ENCODE results near the gene GTF3C2.

DNA sequence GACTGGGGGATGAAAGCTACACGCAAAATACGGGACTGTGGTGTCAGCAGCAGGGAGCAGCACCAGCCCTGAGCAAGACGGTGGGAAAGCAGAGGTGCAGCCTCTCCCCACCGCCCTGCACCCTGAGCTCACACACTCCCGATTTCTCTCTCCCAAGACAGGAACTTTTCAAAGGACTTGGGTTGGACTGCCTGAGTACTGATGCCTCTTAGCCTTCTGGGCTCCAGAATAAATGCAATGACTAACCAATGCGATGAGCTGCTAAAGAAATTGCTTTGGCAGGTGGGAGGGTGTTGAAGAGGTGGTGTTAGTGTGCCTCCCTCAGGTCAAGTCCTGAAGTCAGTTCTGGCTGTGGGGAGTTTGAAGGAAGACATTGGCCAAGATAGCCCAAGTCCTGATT lies 64.7 kb downstream of the GTF3C2 start:
- TF ChIP-seq, protein P1, sequence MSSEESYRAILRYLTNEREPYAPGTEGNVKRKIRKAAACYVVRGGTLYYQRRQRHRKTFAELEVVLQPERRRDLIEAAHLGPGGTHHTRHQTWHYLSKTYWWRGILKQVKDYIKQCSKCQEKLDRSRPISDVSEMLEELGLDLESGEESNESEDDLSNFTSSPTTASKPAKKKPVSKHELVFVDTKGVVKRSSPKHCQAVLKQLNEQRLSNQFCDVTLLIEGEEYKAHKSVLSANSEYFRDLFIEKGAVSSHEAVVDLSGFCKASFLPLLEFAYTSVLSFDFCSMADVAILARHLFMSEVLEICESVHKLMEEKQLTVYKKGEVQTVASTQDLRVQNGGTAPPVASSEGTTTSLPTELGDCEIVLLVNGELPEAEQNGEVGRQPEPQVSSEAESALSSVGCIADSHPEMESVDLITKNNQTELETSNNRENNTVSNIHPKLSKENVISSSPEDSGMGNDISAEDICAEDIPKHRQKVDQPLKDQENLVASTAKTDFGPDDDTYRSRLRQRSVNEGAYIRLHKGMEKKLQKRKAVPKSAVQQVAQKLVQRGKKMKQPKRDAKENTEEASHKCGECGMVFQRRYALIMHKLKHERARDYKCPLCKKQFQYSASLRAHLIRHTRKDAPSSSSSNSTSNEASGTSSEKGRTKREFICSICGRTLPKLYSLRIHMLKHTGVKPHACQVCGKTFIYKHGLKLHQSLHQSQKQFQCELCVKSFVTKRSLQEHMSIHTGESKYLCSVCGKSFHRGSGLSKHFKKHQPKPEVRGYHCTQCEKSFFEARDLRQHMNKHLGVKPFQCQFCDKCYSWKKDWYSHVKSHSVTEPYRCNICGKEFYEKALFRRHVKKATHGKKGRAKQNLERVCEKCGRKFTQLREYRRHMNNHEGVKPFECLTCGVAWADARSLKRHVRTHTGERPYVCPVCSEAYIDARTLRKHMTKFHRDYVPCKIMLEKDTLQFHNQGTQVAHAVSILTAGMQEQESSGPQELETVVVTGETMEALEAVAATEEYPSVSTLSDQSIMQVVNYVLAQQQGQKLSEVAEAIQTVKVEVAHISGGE (CRISPR knock-in tag; IDR thresholded peaks at IDR 0.05): no peak
- TF ChIP-seq SP2 (IDR thresholded peaks at IDR 0.05; ENCODE audit: extremely low read depth, low read depth, low read length, poor library complexity, severe bottlenecking) (no peak), TBL1XR1 (IDR thresholded peaks at IDR 0.05; ENCODE audit: low read length in 2 of 2) (no peak), NFXL1 (CRISPR knock-in tag; IDR thresholded peaks at IDR 0.05) (no peak), SETDB1 (IDR thresholded peaks at IDR 0.05; ENCODE audit: low read length) (no peak)
